Prostate gland (tissue), 2 donors: Measurements from ENCODE around the gene MYLK2. TPM values are rescaled to one million over a fixed set of nuclear protein-coding genes. Genes with fewer than 3 reads are reported as not detected.

ENCODE experiments used
- DNase-seq: peaks from one replicate; pipeline ENCODE4 v3.0.0-alpha.2; 2019; ENCODE audit warnings: low spot score
- H3K27ac ChIP-seq, 2 donors: fragments of 200-600 bp; sonication (generic); 2 replicates each; pipeline ENCODE4 v1.5.1; 2017 to 2019
- H3K27me3 ChIP-seq: fragments of 200-600 bp; sonication (generic); replicated peaks from 2 replicates; pipeline ENCODE4 v1.5.1; 2019; ENCODE audit not compliant: insufficient read depth
- H3K36me3 ChIP-seq, 2 donors: fragments of 200-600 bp; sonication (generic); 1 replicate in 1 of 2; 2 replicates in 1 of 2; pipeline versions ENCODE4 v1.5.1 to v1.8.1; 2017 to 2019
- H3K4me1 ChIP-seq: fragments of 200-600 bp; sonication (generic); replicated peaks from 2 replicates; pipeline ENCODE4 v1.5.1; 2019
- H3K4me3 ChIP-seq, 2 donors: fragments of 200-600 bp; sonication (generic); 2 replicates each; pipeline ENCODE4 v1.5.1; 2017 to 2019
- H3K9me3 ChIP-seq: fragments of 200-600 bp; sonication (generic); 2 replicates; pipeline ENCODE4 v1.5.1; 2017
- CTCF ChIP-seq, 4 experiments: fragments of 200-600 bp in 2 of 4; fragments of 450-650 bp in 2 of 4; sonication (generic) in 2 of 4; IDR thresholded peaks; 1 replicate in 3 of 4; 2 replicates in 1 of 4; pipeline ENCODE4 v1.5.1; 2016 to 2019; ENCODE audit warnings: antibody characterized with exemption in 4 of 4, mild to moderate bottlenecking in 2 of 4, moderate library complexity in 2 of 4
- POLR2A ChIP-seq: fragments of 450-650 bp; IDR thresholded peaks from one replicate; pipeline ENCODE4 v1.6.1; 2016; ENCODE audit warnings: antibody characterized with exemption, mild to moderate bottlenecking
- POLR2AphosphoS5 ChIP-seq: sonication (generic); formaldehyde crosslinking; IDR thresholded peaks from one replicate; pipeline ENCODE4 v1.6.1; 2017; ENCODE audit warnings: antibody characterized with exemption
- WGBS: methylation state at CpG from one replicate; pipeline ENCODE4 v1.1.5; 2018; 5-methylcytosine and 5-hydroxymethylcytosine counted together
- intact Hi-C: fragments of 100-400 bp; cut with DNase I; formaldehyde crosslinking; loops from one replicate; pipeline ENCODE4 v1.14.2; 2022
- total RNA-seq, 2 donors: library from RNA; depleted of rRNA; stranded (reverse); fragments of >200 nt; gene quantifications; one replicate each; pipeline ENCODE4 v1.1.0, GENCODE V29; 2016

MYLK2 gene
- total RNA-seq = under 1 TPM; 0.27 to 0.91 TPM

DNA sequence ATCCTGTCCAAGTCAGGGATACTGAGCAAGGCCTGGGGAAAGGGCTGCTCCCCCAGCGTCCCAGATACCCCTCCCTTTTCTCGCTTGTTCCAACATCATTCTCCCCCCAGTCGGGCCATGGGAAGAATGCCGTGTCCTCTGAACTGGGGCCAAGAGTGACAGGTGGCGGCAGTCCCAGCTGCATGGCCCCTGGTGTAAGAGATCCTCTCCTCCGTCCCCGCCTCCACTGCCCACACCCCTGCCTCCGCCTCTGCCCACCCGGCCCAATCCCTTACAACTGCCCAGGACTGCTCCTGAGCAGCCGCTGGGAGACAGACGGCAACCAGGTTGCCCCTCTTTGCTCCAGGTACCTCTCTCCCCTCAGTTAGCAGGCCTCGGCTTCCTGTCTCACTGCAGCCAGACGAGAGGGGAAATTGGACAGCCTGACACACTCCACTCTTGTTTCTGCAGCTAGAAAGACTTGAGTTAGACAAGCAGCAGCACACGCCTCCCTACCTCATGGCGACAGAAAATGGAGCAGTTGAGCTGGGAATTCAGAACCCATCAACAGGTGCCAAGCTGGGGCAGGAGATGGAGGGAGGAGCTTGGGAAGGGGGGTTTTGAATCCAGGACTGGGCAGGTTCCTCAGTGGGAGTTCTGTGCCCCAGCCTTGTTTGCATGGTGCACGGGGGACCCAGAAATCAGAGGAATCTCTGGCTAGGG, at the start of gene MYLK2:
MYLK2 (plus strand) TSS at position 274 of the 702 bp plus-strand sequence; CDS start at position 499, 225 bp downstream.
- TF ChIP-seq POLR2AphosphoS5 (no peak), CTCF (IDR thresholded peaks at IDR 0.05) (no peak), POLR2A (no peak)
- no peaks in the 10 kb centered on the region for H3K4me1 ChIP-seq
- H3K9me3 ChIP-seq = no peaks in the 10 kb centered on the region
- H3K27ac ChIP-seq = no peak within 1 kb of the TSS
- H3K36me3 ChIP-seq = no peaks in the 10 kb centered on the region
- WGBS = 54% methylated on average over 16 of the region's 16 CpGs
- no peaks in the 10 kb centered on the region for H3K27me3 ChIP-seq
- intact Hi-C loops = no loop called here
- H3K4me3 ChIP-seq = no peak within 1 kb of the TSS
- no peak for DNase-seq

GRCh38 chr20:31769681-31770080, 49.5 kb upstream of the MYLK2 start:
- Histone ChIP-seq H3K4me3 (no peak overlapping the region), H3K36me3 (no peaks in the 10 kb centered on the region), H3K27ac (no peak overlapping the region), H3K27me3 (no peaks in the 10 kb centered on the region), H3K4me1 (no peaks in the 10 kb centered on the region), H3K9me3 (no peaks in the 10 kb centered on the region)
- DNase-seq = no peak
- no peak for TF ChIP-seq POLR2AphosphoS5
- no peak for TF ChIP-seq POLR2A
- WGBS = 74% methylated on average over 5 of the region's 5 CpGs
- intact Hi-C loops = no loop called here

DNA sequence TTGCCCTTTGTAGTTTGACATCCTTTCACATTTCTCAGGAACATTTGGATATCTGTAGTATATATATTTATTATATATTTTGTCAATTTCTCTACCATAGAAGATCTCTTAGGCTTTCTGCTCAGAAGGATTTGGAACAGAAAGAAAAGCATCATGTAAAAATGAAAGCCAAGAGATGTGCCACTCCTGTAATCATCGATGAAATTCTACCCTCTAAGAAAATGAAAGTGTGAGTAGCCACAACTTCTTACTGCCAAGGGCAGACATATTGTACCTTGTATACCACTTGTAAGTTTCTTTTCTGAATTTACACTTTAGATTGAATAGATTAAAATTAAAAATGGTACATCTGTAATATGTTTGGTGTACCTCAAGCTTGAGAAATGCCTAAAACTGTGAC, 48.9 kb upstream of the MYLK2 start:
- 18% methylated on average over 1 of the region's 1 CpG for WGBS
- no peaks in the 10 kb centered on the region for H3K36me3 ChIP-seq
- no peak overlapping the region for H3K27ac ChIP-seq
- DNase-seq = no peak
- no peak overlapping the region for H3K4me3 ChIP-seq
- no peaks in the 10 kb centered on the region for H3K27me3 ChIP-seq
- no peaks in the 10 kb centered on the region for H3K9me3 ChIP-seq
- intact Hi-C loops = no loop called here
- TF ChIP-seq POLR2AphosphoS5 = no peak
- no peak for TF ChIP-seq CTCF (IDR thresholded peaks at IDR 0.05)
- no peak for TF ChIP-seq POLR2A
- no peaks in the 10 kb centered on the region for H3K4me1 ChIP-seq

DNA sequence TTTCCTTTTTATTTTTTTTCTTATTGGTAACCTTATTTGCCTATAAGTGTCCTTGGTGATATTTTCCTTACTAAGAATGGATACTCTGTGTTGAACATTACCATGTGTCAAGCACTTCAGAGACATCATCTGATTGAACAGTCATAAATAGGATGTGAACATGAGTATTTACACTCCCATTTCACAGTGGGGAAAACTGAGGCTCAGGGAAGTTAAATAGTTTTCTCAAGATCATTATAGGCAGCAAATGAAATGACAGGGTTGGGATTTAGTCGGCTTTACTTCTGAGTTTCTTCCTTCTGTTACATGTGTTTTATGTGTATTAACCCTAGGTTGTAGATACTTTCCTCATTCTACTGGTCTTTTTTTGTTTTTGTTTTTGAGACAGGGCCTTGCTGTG, 44.7 kb upstream of the MYLK2 start:
- H3K9me3 ChIP-seq = no peaks in the 10 kb centered on the region
- WGBS = 87% methylated on average over 1 of the region's 1 CpG
- no peaks in the 10 kb centered on the region for H3K36me3 ChIP-seq
- no peak for DNase-seq
- H3K27ac ChIP-seq = no peak overlapping the region
- TF ChIP-seq CTCF (IDR thresholded peaks at IDR 0.05) (no peak), POLR2A (no peak), POLR2AphosphoS5 (no peak)
- H3K27me3 ChIP-seq = no peaks in the 10 kb centered on the region
- no peak overlapping the region for H3K4me3 ChIP-seq
- intact Hi-C loops = no loop called here
- H3K4me1 ChIP-seq = no peaks in the 10 kb centered on the region

DNA sequence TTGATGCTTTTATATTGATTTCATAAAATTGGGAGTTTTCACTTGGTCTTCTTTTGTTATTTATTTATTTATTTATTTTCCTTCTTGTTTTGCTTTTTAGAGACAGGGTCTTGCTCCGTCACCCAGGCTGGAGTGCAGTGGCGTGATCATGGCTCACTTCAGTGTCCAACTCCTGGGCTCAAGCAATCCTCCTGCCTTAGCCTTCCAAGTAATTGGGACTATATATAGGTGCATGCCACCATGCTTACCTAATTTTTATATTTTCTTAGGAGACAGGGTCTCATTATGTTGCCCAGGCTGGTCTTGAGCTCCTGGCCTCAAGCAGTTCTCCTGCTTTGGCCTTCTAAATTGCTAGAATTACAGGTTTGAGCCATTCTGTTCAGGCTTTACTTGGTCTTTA, 38.3 kb upstream of the MYLK2 start:
- no peaks in the 10 kb centered on the region for H3K4me1 ChIP-seq
- no peaks in the 10 kb centered on the region for H3K27me3 ChIP-seq
- H3K27ac ChIP-seq = no peak overlapping the region
- 98% methylated on average over 2 of the region's 2 CpGs for WGBS
- no peak for TF ChIP-seq POLR2AphosphoS5
- TF ChIP-seq CTCF (IDR thresholded peaks at IDR 0.05) = no peak
- no peak for TF ChIP-seq POLR2A
- no peaks in the 10 kb centered on the region for H3K36me3 ChIP-seq
- no peak for DNase-seq
- intact Hi-C loops = no loop called here
- H3K4me3 ChIP-seq = no peak overlapping the region
- H3K9me3 ChIP-seq = no peaks in the 10 kb centered on the region
